IPS-NIHi11 (cell line): ENCODE data around the gene GBX1.

Source experiments
- DNase-seq: peaks from one replicate; pipeline ENCODE4 v3.0.0; 2012; ENCODE audit warnings: mixed read lengths, low spot score

The GBX1 gene

GRCh38 chr7:151114151-151115090, 53.1 kb downstream of the GBX1 start:
- peak; percentile 82 for DNase-seq

DNA sequence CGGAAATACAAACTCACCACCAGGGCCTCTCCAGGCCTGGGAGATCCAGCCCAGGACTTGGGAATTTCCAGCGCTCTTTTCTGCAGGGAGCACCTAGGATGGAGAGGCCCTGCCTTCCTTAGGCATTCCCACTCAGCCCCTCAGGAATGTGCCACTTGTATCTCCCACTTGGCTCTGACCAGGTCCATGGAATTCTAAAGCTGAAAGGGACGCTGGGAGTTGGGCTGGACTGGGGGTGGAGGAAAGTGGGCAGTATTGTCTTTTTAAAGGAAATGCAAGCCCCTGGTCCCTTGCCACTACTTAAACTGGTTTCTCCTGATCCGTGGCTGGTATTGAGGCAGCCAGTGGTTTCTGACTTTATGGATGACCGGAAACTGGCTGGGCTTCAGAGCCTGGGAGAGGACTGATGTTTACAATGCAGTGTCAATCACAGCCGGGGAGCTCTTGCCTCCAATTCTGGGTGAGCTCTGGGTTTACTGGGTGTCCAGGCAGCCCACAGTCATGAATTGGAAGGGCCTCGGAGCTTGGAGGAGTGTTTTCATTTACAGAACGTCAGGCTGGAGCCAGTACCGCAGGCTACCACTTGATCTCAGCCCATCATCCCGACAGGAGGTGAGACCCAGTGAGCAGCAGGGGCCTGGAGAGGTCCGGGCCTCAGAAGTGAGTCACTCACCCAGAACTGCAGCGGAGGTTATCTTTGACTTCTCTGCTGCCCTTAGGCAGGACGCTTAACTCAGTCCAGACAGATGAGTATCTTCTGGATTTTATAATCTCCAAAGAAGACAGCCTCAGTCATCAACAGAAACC, 53.9 kb downstream of the GBX1 start:
- DNase-seq = peak; percentile 67

- DNase-seq = peak; percentile 87
Observed at GRCh38 chr7:151110941-151111645, 56.4 kb downstream of the GBX1 start.

GRCh38 chr7:151110236-151110940, 57.1 kb downstream of the GBX1 start:
- DNase-seq = no peak

DNA sequence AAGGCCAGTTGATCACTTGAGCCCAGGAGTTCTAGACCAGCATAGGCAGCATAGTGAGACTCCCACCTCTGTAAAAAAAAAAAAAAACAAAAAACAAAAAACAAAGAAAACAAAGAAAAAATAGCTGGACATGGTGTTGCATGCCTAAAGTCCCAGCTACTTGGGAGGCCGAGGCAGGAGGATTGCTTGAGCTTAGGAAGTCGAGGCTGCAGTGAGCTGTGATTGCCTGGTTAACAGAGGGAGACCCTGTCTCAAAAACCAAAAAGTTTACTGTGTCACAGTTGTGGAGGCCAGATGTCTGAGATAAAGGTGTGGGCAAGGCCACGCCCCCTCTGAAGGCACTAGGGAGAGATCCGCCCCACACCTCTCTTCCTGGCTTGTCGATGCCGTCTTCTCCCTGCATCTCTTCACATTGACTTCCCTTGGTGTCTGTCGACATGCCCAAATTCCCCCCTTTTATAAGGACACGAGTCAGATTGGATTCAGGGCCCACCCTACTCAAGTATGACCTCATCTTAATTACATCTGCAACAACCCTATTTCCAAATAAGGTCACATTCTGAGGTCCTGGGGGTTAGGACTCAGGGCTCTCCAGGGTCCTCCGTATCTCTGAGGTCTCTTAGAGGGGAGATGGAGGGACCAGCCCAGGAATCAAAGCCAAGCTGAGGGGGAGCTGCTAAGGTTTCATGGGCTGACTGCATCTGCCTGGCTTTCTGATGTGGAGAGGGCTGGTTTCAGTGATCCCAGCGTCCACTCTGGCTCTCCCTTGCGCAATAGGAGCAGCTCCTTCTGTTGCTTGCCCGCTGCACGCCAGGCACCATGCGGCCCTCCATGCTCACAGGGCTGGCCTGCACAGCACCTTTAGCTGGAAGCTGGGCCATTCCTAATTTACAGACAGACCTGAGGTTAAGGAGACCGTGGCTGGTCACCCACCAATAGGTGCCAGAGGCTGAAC, 58.1 kb downstream of the GBX1 start:
- no peak for DNase-seq

- no peak for DNase-seq
Observed at GRCh38 chr7:151107882-151108281, 59.6 kb downstream of the GBX1 start.

DNA sequence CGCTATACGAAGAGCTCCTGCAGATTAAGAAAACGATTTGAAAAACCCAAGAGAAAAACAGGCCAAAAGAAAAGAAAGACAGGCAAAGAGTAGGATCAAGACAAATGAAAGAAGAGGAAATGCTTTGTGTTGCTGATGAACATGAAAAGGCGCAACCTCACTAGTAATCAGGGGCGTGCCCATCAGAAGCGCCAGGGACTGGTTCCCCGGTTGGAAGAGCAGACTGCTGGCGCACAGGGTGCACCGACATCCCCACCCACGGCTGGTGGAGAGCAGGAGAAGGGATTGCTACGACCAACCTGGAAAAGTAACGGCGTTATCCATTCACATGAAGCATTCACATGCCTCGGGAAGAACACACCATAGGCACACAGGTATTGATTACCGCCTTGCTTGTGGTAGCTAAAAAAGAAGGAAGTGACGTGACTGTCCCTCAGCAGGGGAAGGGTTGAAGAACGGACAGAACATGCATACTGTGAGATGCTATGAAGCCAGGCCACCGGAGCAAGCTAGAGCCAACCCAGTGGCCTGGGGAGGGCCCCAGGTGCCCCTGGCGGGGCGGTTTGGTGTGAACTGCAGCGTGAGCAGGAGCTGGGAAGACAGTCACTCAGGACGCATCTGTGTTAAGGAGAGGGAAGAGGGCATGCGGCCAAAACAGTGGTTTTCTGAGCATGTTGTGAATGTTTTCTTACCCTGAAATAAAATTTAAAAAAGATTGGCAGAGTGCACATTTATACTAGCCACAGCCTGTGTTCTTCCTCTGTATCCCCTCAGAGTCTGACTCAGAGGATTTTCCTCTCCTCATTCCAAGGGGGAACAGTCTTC, 62.9 kb downstream of the GBX1 start:
- peak; percentile 52 for DNase-seq

GRCh38 chr7:151103973-151104372, 63.5 kb downstream of the GBX1 start:
- no peak for DNase-seq

DNA sequence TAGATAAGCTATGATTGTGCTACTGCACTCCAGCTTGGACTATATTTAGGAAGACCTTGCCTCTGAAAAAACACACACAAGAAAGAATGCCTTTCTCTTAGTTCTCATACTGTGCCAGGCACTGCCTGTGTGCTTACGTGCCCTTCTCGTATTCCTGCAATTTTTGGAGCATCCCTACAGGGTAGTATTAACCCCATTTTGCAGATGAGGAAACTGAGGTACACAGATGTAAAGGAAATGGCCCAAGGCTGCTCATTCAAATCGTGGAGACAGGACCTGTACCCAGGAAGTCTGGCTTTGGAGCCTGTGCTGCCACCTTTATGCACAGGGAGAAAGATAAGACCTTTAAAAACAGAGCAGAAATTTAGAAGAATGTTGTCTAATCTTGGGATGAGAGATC, 64.5 kb downstream of the GBX1 start:
- DNase-seq = no peak

- no peak for DNase-seq
Observed at GRCh38 chr7:151101621-151102396, 65.7 kb downstream of the GBX1 start.

- DNase-seq = no peak
Observed at GRCh38 chr7:151100921-151101320, 66.6 kb downstream of the GBX1 start.

DNA sequence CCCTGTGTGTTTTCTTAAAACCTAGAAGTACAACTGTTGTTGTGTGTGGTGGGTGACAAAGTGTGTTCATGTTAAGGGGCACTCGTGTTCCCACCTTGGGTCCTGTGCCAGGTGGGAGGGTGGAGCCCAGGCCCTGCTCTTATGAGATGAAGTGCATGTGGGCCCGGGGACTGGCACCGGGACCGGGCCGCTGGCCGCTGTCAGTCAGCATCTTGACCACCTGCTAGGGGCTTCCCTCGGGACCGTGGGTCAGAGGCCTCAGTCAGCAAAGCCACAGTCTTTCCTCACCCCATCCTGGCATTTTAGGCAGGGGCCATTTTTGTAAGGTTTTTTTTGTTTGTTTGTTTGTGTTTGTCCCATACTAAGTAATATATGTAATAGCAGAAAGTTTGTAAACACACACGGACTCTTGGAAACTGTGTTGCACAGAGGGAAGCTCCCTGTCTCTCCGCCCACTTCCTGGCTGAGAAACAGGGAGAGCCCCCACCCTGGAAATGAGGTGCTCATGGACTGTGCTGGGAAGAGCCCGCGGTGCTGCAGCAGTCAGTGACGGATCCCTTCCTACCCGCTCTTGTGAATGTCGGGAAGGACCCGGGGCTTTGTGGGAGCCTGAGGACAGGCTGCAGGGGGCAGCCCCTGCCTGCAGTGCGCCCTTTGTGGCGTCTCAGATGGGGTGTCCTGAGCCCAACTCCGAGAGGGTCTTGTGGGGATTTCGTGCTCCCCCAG, 67.8 kb downstream of the GBX1 start:
- DNase-seq = no peak
